22Rv1 (cell line): ENCODE data around the gene FAM241A.

Experiments
- ZFX ChIP-seq: fragments of 450-650 bp; IDR thresholded peaks from 2 replicates; pipeline ENCODE4 v1.6.1; 2017; ENCODE audit warnings: antibody characterized with exemption, borderline replicate concordance
- TF ChIP-seq, protein P1 (sequence below): fragments of 450-650 bp; IDR thresholded peaks from 2 replicates; pipeline ENCODE4 v1.5.1; 2017; ENCODE audit warnings: mild to moderate bottlenecking

DNA sequence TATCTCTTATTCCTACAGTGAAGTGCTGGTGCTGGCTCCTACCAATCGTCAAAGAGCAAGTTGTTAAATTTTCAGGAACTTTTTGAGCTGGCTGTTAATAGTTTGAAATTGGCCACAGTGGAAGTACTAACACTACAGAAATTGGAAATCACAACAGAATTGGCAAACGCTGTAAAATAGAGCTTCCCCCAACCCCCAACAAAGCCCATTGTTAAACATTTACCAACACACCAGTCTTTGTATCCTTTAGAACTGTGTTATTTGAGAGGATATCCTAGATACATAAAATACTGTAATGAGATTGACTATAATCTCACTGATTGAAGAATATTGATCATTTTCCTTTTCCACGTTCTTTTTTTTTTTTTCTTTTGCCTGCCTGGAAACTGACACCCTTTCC, 37.4 kb downstream of the FAM241A start:
- TF ChIP-seq, protein P1, sequence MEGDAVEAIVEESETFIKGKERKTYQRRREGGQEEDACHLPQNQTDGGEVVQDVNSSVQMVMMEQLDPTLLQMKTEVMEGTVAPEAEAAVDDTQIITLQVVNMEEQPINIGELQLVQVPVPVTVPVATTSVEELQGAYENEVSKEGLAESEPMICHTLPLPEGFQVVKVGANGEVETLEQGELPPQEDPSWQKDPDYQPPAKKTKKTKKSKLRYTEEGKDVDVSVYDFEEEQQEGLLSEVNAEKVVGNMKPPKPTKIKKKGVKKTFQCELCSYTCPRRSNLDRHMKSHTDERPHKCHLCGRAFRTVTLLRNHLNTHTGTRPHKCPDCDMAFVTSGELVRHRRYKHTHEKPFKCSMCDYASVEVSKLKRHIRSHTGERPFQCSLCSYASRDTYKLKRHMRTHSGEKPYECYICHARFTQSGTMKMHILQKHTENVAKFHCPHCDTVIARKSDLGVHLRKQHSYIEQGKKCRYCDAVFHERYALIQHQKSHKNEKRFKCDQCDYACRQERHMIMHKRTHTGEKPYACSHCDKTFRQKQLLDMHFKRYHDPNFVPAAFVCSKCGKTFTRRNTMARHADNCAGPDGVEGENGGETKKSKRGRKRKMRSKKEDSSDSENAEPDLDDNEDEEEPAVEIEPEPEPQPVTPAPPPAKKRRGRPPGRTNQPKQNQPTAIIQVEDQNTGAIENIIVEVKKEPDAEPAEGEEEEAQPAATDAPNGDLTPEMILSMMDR: no peak
- no peak for TF ChIP-seq ZFX
